Measurements from ENCODE around the gene KCNIP1.

DNA sequence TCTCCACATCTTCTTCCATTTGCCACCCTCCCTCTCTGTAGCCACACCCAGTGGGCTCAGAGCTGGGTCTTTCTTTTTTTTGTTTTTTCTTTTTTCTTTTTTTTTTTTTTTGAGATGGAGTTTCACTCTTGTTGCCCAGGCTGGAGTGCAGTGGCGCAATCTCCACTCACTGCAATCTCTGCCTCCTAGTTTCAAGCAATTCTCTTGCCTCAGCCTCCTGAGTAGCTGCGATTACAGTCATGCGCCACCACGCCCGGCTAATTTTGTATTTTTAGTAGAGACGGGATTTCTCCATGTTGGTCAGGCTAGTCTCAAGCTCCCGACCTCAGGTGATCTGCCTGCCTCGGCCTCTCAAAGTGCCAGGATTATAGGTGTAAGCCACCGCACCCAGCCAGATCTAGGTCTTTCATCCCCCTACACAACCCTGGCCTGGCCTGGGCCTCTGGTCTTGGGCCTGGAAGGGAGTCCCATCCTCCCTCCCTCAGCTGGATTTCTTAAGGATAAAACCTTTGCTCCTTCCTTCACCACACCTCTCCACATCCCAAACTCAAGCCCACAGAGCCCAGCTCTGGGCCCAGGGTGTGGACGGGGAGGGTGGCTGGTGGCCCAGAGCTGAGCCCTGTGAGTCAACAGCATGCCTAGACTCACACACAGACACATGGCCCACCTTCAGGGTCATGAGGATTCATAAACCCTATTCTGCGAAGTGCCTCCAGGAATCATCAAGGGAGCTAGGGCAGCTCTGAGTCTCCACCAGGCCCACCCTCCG is 18.8 kb upstream of the KCNIP1 start:
- TF ChIP-seq POLR2A (IDR thresholded peaks at IDR 0.05; ENCODE audit: low read length) = no peak
- no peak for TF ChIP-seq GATA1 (IDR thresholded peaks at IDR 0.05; ENCODE audit: low read depth, low read length)

Measured in erythroblast (primary cell).